GM19238 (cell line): Measurements from ENCODE around the gene FAM193B.
"Not testable (repeated sequence)": the region's sequence is repeated elsewhere in the genome, so short reads cannot be mapped to it uniquely, and the experiment has no call there.

Experiments used
- DNase-seq: peaks from one replicate; pipeline ENCODE4 v3.0.0; 2011; ENCODE audit warnings: low spot score; ENCODE audit not compliant: insufficient read length

FAM193B gene

GRCh38 chr5:177578316-177578715 lies 24.0 kb upstream of the FAM193B start:
- no peak for DNase-seq

- DNase-seq, result no peak
These were observed 21.8 kb upstream of the FAM193B start for GRCh38 chr5:177576169-177576568.

GRCh38 chr5:177575488-177575887 lies 21.1 kb upstream of the FAM193B start:
- DNase-seq, result no peak

GRCh38 chr5:177569894-177570293 lies 15.5 kb upstream of the FAM193B start:
- DNase-seq, result no peak

GRCh38 chr5:177568326-177568725 lies 14.0 kb upstream of the FAM193B start:
- DNase-seq, result no peak

- no peak for DNase-seq
These were observed 10.7 kb upstream of the FAM193B start for GRCh38 chr5:177565046-177565445.

GRCh38 chr5:177559446-177559941 lies 5.1 kb upstream of the FAM193B start:
- DNase-seq, result not testable (repeated sequence)

GRCh38 chr5:177557796-177558195 lies 3.4 kb upstream of the FAM193B start:
- no peak for DNase-seq

GRCh38 chr5:177557041-177557647 lies 2.8 kb upstream of the FAM193B start:
- DNase-seq, result no peak

- no peak for DNase-seq
These were observed 1.3 kb upstream of the FAM193B start for GRCh38 chr5:177555665-177556064.

- DNase-seq, result no peak
These were observed 865 bp upstream of the FAM193B start for GRCh38 chr5:177555228-177555627.

- DNase-seq, result peak; percentile 75
These were observed 513 bp downstream of the FAM193B start for GRCh38 chr5:177553671-177554429.

- DNase-seq, result no peak
These were observed 1.4 kb downstream of the FAM193B start for GRCh38 chr5:177552839-177553455.

- DNase-seq, result no peak
These were observed 4.2 kb downstream of the FAM193B start for GRCh38 chr5:177550122-177550521.

GRCh38 chr5:177548495-177548894 lies 5.9 kb downstream of the FAM193B start:
- DNase-seq, result no peak

GRCh38 chr5:177547736-177548135 lies 6.6 kb downstream of the FAM193B start:
- no peak for DNase-seq

- no peak for DNase-seq
These were observed 8.1 kb downstream of the FAM193B start for GRCh38 chr5:177546258-177546741.

GRCh38 chr5:177545487-177546257 lies 8.7 kb downstream of the FAM193B start:
- DNase-seq, result no peak

GRCh38 chr5:177542816-177543465 lies 11.4 kb downstream of the FAM193B start:
- DNase-seq, result no peak

GRCh38 chr5:177540438-177540837 lies 13.9 kb downstream of the FAM193B start:
- no peak for DNase-seq

GRCh38 chr5:177539411-177539810 lies 15.0 kb downstream of the FAM193B start:
- DNase-seq, result no peak
